GM21526 (cell line): ENCODE results near the gene SLC5A10.
"Not testable (repeated sequence)": the region's sequence is repeated elsewhere in the genome, so short reads cannot be mapped to it uniquely, and the experiment has no call there.

Experiments used
- ATAC-seq: cut with Tn5 transposase; IDR thresholded peaks from one replicate; pipeline ENCODE4 v1.9.1; 2021; ENCODE audit warnings: moderate library complexity; ENCODE audit not compliant: unreplicated experiment, low FRiP score

The SLC5A10 gene

GRCh38 chr17:19016297-19016696, 64.3 kb downstream of the SLC5A10 start:
- no peak for ATAC-seq

- ATAC-seq, result no peak
These were observed 64.9 kb downstream of the SLC5A10 start for GRCh38 chr17:19016881-19017280.

GRCh38 chr17:19017401-19017800, 65.4 kb downstream of the SLC5A10 start:
- no peak for ATAC-seq

- ATAC-seq, result no peak
These were observed 66.0 kb downstream of the SLC5A10 start for GRCh38 chr17:19017804-19018599.

GRCh38 chr17:19018600-19018950, 66.6 kb downstream of the SLC5A10 start:
- no peak for ATAC-seq

- no peak for ATAC-seq
These were observed 67.3 kb downstream of the SLC5A10 start for GRCh38 chr17:19019041-19019941.

- ATAC-seq, result no peak
These were observed 68.1 kb downstream of the SLC5A10 start for GRCh38 chr17:19020016-19020415.

- ATAC-seq, result not testable (repeated sequence)
These were observed 69.2 kb downstream of the SLC5A10 start for GRCh38 chr17:19021011-19021621.

GRCh38 chr17:19021622-19022083, 69.7 kb downstream of the SLC5A10 start:
- ATAC-seq, result no peak

- ATAC-seq, result no peak
These were observed 70.2 kb downstream of the SLC5A10 start for GRCh38 chr17:19022128-19022527.

DNA sequence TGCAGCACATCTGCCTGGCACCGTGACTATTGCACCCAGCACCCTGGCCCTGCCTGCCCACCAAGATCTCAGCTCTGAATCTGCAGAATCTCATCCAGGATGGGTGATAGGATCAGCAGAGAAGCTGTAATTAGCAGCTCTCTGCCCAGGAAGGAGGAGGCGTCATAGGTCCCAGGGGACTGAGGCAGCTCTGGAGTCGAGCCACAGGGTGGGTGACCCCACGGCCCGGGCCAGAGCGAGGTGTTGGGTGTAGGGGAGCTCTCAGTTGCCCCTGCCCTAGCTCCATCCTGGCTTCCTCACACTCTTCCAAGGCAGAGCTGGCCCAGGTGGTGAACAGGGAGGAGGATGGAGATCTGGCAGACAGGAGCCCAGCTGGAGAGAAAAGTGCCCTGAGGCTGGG, 70.8 kb downstream of the SLC5A10 start:
- ATAC-seq, result no peak

GRCh38 chr17:19023209-19023999, 71.4 kb downstream of the SLC5A10 start:
- no peak for ATAC-seq

DNA sequence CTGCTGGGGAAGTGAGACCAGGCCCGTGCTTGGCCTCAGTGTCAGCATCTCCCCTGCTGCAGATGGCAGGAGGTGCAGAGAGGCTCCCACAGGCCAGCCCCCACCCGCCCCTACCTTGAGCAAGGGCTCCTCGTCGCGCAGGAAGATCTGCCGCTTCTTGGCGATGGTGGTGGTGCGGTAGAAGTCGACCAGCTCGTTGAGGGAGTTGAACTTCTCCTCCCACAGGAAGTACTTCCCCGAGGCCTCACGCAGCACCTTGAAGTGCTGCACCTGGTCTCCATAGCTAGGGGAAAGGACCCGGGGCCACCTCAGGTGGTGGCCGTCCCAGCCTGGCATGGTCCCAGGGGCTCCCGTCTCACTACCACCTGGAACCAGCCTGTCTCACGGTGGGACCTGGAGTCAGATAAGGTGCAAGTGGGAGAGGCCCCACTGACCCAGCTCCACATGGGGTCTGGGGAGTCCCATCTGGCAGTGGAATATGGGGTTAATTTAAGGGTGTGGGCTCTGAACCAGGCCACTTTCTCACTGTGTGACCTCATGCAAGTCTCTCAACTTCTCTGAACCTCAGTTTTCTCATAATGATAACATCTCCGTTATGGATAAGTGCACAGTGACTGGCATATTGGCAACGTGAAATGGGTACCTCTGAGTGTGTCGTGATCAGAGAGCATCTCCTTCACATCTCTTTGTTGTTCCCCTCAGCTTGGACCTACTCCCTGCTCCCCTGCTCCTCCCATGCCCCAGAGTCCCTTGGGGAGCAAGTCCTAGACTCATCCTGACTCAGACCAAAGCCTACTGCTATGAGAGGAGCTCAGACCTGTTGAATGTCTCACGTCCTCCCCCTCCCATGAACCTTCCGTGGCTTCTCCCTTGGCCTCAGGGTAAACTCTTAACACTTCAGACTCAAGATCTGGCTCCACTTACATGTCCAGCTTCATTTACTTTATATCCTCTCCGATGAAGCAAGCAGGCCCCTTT, 72.4 kb downstream of the SLC5A10 start:
- ATAC-seq, result no peak

- not testable (repeated sequence) for ATAC-seq
These were observed 76.7 kb downstream of the SLC5A10 start for GRCh38 chr17:19028671-19029070.

GRCh38 chr17:19029740-19030139, 77.8 kb downstream of the SLC5A10 start:
- ATAC-seq, result not testable (repeated sequence)

- ATAC-seq, result not testable (repeated sequence)
These were observed 78.9 kb downstream of the SLC5A10 start for GRCh38 chr17:19030771-19031449.

GRCh38 chr17:19031729-19032128, 79.8 kb downstream of the SLC5A10 start:
- peak; percentile 36 for ATAC-seq

DNA sequence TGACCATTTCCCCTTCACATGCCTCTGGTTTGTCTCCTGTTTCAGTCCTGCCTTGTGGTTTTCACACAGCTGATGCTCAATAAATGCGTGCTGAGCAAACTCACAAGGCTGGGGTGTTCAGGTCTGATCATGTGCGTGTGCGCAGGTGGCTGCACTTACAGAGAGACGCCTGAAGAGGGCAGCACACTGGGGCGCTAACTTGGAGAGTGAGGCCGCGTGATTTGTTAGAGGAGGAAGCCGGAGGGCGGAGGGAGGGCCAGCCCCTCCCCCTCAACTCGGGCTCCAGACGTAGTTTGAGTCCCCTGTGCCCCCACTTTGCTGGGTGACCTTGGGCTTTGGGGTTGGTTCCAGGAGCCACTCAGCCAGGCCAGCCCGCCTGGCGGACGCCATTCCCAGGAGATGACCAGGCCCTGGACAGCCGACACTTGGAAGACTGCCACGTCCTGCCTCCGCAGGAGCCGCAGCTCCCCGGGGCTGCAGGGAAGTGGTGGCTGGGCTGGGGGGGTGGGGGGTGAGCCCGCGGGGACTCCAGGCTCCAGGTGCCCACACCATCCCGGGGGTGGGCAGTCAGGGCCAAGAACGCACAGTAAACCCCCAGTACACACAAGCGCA, 80.5 kb downstream of the SLC5A10 start:
- ATAC-seq, result peak; percentile 42
